ENCODE measurements around the gene NEO1.

DNA sequence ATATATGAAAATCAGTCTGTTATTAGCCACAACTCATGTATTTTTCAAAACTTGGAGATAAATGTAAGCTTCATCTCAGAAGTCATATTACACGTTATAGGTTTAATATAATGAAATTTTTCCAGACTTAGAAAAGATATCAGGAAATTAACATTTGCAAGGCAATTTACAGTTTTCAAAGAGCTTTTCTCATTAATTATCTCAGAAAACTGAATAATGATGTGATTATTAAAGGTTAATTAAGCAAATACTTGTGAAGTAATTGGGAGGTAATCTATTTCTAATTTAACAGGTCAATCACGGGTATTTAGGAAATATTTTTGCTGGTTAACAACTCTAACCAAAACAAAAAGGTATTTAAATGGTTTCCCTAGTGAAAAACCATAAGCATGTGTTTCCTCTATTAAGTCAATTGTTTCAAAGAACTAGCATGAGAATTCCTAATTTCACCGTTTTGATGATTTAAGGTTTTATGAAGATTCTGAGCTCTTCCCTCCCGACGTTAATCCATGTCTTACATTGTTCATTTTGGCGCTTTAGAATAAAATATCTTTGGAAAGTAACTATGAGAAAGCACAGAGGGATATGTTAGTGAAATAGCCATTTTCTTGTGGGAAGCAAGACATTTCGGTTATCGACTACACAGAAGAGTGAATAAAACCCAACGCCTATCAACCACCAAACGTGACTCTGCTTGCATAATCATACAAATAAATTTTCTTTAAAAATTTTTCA is 1.5 kb upstream of the NEO1 start:
- TF ChIP-seq POLR2A (IDR thresholded peaks at IDR 0.05; ENCODE audit: low read length) = no peak
- no peak for TF ChIP-seq HOXA7 (CRISPR knock-in tag; IDR thresholded peaks at IDR 0.05)
- TF ChIP-seq, protein P1, sequence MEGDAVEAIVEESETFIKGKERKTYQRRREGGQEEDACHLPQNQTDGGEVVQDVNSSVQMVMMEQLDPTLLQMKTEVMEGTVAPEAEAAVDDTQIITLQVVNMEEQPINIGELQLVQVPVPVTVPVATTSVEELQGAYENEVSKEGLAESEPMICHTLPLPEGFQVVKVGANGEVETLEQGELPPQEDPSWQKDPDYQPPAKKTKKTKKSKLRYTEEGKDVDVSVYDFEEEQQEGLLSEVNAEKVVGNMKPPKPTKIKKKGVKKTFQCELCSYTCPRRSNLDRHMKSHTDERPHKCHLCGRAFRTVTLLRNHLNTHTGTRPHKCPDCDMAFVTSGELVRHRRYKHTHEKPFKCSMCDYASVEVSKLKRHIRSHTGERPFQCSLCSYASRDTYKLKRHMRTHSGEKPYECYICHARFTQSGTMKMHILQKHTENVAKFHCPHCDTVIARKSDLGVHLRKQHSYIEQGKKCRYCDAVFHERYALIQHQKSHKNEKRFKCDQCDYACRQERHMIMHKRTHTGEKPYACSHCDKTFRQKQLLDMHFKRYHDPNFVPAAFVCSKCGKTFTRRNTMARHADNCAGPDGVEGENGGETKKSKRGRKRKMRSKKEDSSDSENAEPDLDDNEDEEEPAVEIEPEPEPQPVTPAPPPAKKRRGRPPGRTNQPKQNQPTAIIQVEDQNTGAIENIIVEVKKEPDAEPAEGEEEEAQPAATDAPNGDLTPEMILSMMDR (IDR thresholded peaks at IDR 0.05) = no peak
- no peak for TF ChIP-seq JUN (IDR thresholded peaks at IDR 0.05)
- TF ChIP-seq, protein P2, sequence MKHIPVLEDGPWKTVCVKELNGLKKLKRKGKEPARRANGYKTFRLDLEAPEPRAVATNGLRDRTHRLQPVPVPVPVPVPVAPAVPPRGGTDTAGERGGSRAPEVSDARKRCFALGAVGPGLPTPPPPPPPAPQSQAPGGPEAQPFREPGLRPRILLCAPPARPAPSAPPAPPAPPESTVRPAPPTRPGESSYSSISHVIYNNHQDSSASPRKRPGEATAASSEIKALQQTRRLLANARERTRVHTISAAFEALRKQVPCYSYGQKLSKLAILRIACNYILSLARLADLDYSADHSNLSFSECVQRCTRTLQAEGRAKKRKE (CRISPR knock-in tag; IDR thresholded peaks at IDR 0.05; ENCODE audit: low read depth) = no peak
- TF ChIP-seq CHD2 (IDR thresholded peaks at IDR 0.05; ENCODE audit: low read length, partially characterized antibody) = no peak
- TF ChIP-seq ESRRA (IDR thresholded peaks at IDR 0.05; ENCODE audit: borderline replicate concordance, low read length) = no peak
